Renal cortex interstitium (tissue), 11 donors: Measurements from ENCODE around the gene FTO. TPM values are rescaled to one million over a fixed set of nuclear protein-coding genes. Genes with fewer than 3 reads are reported as not detected.

Experiments used
- DNase-seq, 11 donors: peaks; one replicate each; pipeline ENCODE4 v3.0.0-alpha.2; 2013; ENCODE audit warnings: low read depth in 9 of 11, low spot score in 4 of 11; ENCODE audit errors: extremely low read depth in 1 of 11
- polyA plus RNA-seq, 3 donors: library from polyadenylated mRNA; unstranded; fragments of 120-200 nt; gene quantifications; one replicate each; pipeline ENCODE4 v1.2.1, GENCODE V29; 2013; ENCODE audit not compliant: insufficient read length in 3 of 3

FTO gene
- polyA plus RNA-seq, 3 donors = 87.9 to 96.7 (median 90.8) TPM

- no peak for DNase-seq
Measured at GRCh38 chr16:53998024-53998810, 294.3 kb downstream of the FTO start.

GRCh38 chr16:53998966-53999522, 295.1 kb downstream of the FTO start:
- DNase-seq = no peak

- DNase-seq = no peak
Measured at GRCh38 chr16:53999841-54000240, 295.9 kb downstream of the FTO start.

DNA sequence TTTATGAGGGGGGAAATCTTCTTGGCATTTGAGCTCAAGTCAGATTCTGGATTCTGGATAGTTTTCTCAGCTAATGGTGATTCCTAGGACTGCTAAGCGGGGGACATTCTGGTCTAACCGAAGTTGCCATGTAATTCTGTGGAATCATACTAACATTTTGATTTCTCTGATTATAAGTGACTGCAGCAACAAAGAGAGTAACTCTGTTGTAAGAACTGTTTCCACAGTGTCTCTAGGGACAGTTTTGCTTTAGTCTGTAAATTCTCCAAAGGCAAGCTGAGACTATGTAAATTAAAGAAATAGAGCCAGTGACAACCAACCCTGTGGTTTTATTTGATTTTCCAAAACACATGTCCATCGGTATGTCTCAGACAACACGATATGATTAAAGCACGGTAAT, 296.4 kb downstream of the FTO start:
- DNase-seq = no peak

DNA sequence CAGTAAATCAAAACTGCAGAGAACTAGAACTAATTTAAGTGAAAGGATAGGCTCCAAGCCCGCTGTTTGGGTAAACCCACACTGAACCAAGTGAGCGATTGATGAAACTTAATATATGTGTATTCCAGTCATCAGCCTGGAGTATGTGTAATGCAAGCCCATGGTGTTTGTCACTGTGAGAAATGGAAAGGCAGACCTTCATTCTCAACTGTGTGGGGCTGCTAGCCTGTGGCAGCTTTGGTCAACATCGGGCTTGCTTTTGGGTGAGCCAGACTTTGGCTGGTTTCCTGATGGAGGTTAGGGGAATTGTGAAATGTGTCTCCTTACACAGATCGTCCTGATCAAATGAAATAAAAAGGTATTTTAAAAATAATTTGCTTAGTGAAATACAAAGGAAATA, 302.7 kb downstream of the FTO start:
- DNase-seq = no peak

DNA sequence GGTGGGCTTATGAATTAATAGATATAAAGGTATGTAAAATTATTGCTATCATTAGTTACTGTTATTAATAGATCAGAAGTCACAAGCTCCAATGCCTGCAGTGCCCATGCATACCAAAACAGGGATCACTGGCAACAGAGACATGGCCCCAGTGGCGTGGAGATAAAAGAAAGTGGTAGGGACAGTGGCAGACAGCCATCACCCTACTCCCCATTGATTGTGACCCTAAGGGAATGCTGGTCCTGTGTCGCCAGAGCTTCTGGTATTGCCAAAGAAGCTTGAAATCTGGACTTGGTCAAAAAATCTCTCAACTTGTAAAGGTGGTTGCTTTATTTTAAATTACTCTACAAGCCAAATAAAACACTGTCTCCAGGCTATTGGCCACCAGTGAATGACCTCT, 303.5 kb downstream of the FTO start:
- DNase-seq = no peak

DNA sequence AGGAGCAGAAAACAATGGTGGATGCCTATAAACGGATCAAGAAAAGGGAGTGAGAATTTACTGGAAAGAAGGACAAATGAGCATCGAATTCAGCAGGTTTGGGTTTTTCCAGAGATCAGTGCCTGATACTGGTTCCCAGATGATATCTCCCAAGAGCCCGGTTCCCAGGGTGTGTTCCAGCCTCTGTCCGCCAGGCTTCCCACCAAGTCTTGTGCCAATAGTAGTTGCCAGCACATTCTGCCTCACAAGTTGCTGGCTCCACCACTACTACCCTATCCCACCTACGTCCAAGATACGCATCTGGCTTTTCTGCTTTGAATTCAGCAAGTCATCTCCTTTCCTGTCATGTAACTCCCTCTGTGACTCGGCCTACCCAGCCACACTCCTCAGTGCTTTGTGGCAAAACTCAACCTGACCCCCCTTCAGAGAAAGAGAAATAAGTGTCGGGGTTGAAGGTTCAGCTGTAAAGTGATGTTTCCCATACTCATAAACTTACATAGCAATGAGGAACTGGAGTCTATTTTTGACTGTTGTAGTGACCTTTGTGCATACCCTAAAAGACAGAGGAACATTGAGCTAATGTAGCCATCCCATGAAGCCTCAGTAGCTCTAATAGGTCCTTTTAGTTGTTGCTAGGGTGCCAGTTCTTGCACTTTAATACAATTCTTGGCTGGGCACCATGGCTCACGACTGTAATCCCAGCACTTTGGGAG, 305.7 kb downstream of the FTO start:
- DNase-seq = no peak

GRCh38 chr16:54015147-54015546, 311.2 kb downstream of the FTO start:
- no peak for DNase-seq

DNA sequence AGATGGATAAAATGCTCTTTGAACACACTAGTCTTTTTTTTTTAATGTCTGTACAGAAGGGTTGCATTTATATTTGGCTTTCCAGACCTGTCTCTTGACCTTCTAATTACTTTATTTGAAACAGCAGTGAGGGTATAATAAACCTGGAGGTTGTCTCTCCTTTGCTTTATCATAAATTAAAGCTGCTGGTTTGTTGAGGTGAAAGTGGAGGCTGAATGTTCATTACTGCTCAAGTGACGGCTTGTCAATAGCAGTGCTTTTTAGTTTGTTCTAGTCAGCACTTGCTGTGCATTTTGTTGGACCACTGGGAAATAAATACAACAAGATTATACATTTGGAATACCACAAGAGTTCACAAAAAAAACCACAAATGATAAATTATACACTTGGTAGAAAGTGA, 318.4 kb downstream of the FTO start:
- DNase-seq = no peak

DNA sequence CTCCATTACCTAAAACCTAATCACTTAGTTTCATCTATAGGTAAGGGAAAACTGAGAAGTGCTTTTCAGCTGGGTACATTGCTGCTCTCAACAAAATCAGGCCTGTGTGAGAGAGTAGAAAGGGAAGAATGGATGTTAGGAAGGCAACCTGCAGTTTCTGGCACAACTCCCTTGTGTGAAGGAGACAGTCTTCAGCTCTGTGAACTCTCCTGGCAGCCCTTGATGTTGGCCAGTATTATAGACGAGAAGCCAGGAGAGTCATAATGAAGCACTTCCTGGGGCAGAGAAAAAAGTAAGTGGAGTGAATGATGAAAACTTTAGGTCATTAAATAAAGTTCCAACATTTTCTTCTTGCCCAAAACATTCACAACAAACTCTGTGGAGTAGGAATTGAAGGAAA, 322.5 kb downstream of the FTO start:
- no peak for DNase-seq

DNA sequence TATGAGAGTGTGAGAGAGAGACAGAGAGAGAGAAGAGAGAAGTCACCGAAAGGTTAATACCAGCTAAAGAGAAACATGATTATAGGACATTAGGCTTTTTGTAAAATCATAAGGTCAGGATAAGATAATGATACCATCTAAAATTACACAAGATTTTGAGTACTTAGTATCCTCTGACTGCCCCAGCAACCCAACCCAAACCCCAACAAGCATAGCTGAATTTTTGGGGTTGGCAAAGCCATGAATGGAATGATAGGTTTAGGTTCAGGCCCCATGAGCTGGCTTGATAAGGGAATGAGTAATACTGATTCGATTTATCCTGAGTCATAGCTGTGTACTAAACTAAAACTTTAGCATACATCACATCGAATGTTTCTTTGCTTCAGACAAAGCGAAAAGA, 323.1 kb downstream of the FTO start:
- DNase-seq = no peak

- no peak for DNase-seq
Measured at GRCh38 chr16:54027558-54027957, 323.6 kb downstream of the FTO start.

DNA sequence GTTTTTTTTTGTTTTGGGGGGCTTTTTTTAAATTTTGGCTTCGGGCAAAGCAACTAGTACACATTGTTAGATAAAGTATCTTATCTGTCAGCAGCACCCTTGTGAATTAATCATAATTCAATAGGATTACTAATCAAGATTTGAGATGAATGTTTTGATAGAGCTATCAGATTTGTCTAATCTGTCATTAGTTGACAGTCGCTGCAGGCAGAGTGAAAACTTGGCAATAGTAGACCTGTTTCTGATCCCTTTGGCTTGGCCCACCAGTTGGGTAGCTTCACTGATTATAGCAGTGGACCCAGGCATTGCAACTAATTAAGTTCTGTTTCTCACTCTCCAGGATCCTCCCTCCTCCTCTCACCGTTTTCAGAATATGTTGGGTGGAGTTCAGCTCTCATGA, 324.0 kb downstream of the FTO start:
- no peak for DNase-seq

DNA sequence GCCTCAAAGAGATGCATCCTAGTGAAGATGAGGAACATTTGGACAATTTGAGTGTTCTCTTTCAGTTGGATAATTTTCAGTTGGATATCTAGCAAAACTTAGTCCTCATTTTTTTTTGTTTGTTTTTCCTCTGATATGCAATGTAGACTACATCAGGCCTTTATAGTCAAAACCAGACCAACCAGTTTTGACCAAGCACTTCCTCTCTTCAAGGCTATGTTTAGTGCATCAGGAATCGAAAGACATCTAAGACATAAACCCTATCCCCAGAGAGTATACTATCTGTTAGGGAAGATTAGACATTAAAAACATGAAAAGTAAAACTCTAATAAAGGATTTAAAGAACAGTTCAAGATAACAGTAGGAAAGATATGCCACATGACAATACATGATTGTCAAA, 326.5 kb downstream of the FTO start:
- DNase-seq = no peak

GRCh38 chr16:54031107-54031760, 327.3 kb downstream of the FTO start:
- DNase-seq = no peak

GRCh38 chr16:54033747-54034146, 329.8 kb downstream of the FTO start:
- DNase-seq = no peak

- no peak for DNase-seq
Measured at GRCh38 chr16:54034684-54035083, 330.7 kb downstream of the FTO start.

- DNase-seq = no peak
Measured at GRCh38 chr16:54040480-54040879, 336.5 kb downstream of the FTO start.

DNA sequence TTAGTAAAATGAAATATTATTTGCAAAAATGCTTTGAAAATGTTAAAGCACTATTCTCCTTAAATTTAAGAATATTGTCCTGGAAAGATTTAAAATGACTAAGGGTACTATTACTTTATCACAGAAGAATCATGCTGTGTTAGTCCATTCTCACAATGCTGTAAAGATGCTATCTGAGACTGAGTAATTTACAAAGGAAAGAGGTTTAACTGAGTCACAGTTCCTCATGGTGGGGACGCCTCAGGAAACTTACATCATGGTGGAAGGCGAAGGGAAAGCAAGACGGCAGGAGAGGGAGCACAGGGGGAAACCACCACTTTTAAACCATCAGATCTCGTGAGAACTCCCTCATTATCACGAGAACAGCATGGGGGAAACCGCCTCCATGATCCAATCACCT, 337.0 kb downstream of the FTO start:
- no peak for DNase-seq
